H9 (cell line): ENCODE data around the gene BCL6B. TPM values are rescaled to one million over a fixed set of nuclear protein-coding genes. Genes with fewer than 3 reads are reported as not detected.

Experiments used
- DNase-seq: peaks from one replicate; pipeline ENCODE4 v3.0.0-alpha.2; 2017
- H2AFZ ChIP-seq: one replicate; pipeline ENCODE4 v1.6.1; 2013; ENCODE audit warnings: mild to moderate bottlenecking, low read length, control low read depth, moderate library complexity
- H2AK5ac ChIP-seq: 2 replicates; pipeline ENCODE4 v1.6.1; 2013; ENCODE audit warnings: low read length, control low read depth, mixed read lengths; ENCODE audit not compliant: insufficient read length
- H2BK120ac ChIP-seq: one replicate; pipeline ENCODE4 v1.6.1; 2013; ENCODE audit warnings: low read depth, mild to moderate bottlenecking, low read length, control low read depth, inconsistent platforms; ENCODE audit not compliant: poor library complexity, severe bottlenecking
- H2BK12ac ChIP-seq: 2 replicates; pipeline ENCODE4 v1.6.1; 2013; ENCODE audit warnings: low read length, control low read depth, mixed read lengths, low read depth; ENCODE audit not compliant: insufficient read length
- H2BK15ac ChIP-seq: 2 replicates; pipeline ENCODE4 v1.6.1; 2013; ENCODE audit warnings: low read depth, low read length, control low read depth
- H2BK20ac ChIP-seq: one replicate; pipeline ENCODE4 v1.6.1; 2013; ENCODE audit warnings: low read depth, mild to moderate bottlenecking, low read length, control low read depth, inconsistent platforms; ENCODE audit not compliant: poor library complexity, severe bottlenecking
- H2BK5ac ChIP-seq: 2 replicates; pipeline ENCODE4 v1.6.1; 2013; ENCODE audit warnings: low read length, control low read depth, mixed read lengths; ENCODE audit not compliant: insufficient read length
- H3K14ac ChIP-seq: 2 replicates; pipeline ENCODE4 v1.6.1; 2013; ENCODE audit warnings: low read length, control low read depth; ENCODE audit not compliant: insufficient read depth
- H3K18ac ChIP-seq: 2 replicates; pipeline ENCODE4 v1.6.1; 2013; ENCODE audit warnings: low read depth, mild to moderate bottlenecking, mixed read lengths, low read length, control low read depth; ENCODE audit not compliant: insufficient read length
- H3K23ac ChIP-seq: 2 replicates; pipeline ENCODE4 v1.6.1; 2013; ENCODE audit warnings: low read length, control low read depth, mixed read lengths, low read depth; ENCODE audit not compliant: insufficient read length
- H3K23me2 ChIP-seq: 2 replicates; pipeline ENCODE4 v1.6.1; 2013; ENCODE audit warnings: low read depth, mild to moderate bottlenecking, mixed read lengths, low read length, control low read depth; ENCODE audit not compliant: insufficient read length, poor library complexity, severe bottlenecking
- H3K27ac ChIP-seq: 2 replicates; pipeline ENCODE4 v1.5.1; 2013; ENCODE audit warnings: low read length, control low read depth, mixed read lengths, low read depth; ENCODE audit not compliant: insufficient read length
- H3K27me3 ChIP-seq: 2 replicates; pipeline ENCODE4 v1.6.1; 2013; ENCODE audit warnings: low read length, control low read depth, inconsistent platforms; ENCODE audit not compliant: insufficient read depth
- H3K4ac ChIP-seq: 2 replicates; pipeline ENCODE4 v1.6.1; 2013; ENCODE audit warnings: low read depth, mild to moderate bottlenecking, control low read depth, inconsistent platforms, low read length, moderate library complexity
- H3K4me1 ChIP-seq: 2 replicates; pipeline ENCODE4 v1.6.1; 2013; ENCODE audit warnings: low read length, control low read depth, inconsistent platforms; ENCODE audit not compliant: insufficient read depth
- H3K4me2 ChIP-seq: 2 replicates; pipeline ENCODE4 v1.6.1; 2013; ENCODE audit warnings: low read length, control low read depth, mixed read lengths; ENCODE audit not compliant: insufficient read length, insufficient read depth
- H3K56ac ChIP-seq: 2 replicates; pipeline ENCODE4 v1.6.1; 2013; ENCODE audit warnings: low read depth, mild to moderate bottlenecking, mixed read lengths, low read length, control low read depth; ENCODE audit not compliant: insufficient read length
- H3K79me1 ChIP-seq: 2 replicates; pipeline ENCODE4 v1.6.1; 2013; ENCODE audit warnings: low read depth, mild to moderate bottlenecking, moderate library complexity, low read length, control low read depth, inconsistent platforms; ENCODE audit not compliant: insufficient read depth, poor library complexity, severe bottlenecking
- H3K79me2 ChIP-seq: 2 replicates; pipeline ENCODE4 v1.6.1; 2013; ENCODE audit warnings: low read length, control low read depth, inconsistent platforms; ENCODE audit not compliant: insufficient read depth
- H3K9ac ChIP-seq: 2 replicates; pipeline ENCODE4 v1.6.1; 2013; ENCODE audit warnings: low read length, control low read depth, mixed read lengths; ENCODE audit not compliant: insufficient read length; ENCODE audit errors: extremely low read depth
- H3K9me3 ChIP-seq: one replicate; pipeline ENCODE4 v1.6.1; 2013; ENCODE audit warnings: low read depth, low read length, inconsistent platforms; ENCODE audit not compliant: control insufficient read depth
- H3T11ph ChIP-seq: one replicate; pipeline ENCODE4 v1.6.1; 2013; ENCODE audit warnings: mild to moderate bottlenecking, low read length, control low read depth, inconsistent platforms
- H4K20me1 ChIP-seq: one replicate; pipeline ENCODE4 v1.6.1; 2013; ENCODE audit not compliant: control insufficient read depth, insufficient read length, insufficient read depth
- H4K5ac ChIP-seq: 2 replicates; pipeline ENCODE4 v1.6.1; 2013; ENCODE audit warnings: low read depth, mild to moderate bottlenecking, mixed read lengths, low read length, control low read depth; ENCODE audit not compliant: insufficient read length
- H4K8ac ChIP-seq: replicated peaks from 2 replicates; pipeline ENCODE4 v1.6.1; 2013; ENCODE audit warnings: low read length, control low read depth, mixed read lengths, low read depth; ENCODE audit not compliant: insufficient read length
- H4K91ac ChIP-seq: 2 replicates; pipeline ENCODE4 v1.6.1; 2013; ENCODE audit warnings: low read depth, mild to moderate bottlenecking, moderate library complexity, mixed read lengths, low read length, control low read depth; ENCODE audit not compliant: insufficient read length
- H3K27ac Mint-ChIP-seq, 3 experiments: 2 replicates in 2 of 3; 3 replicates in 1 of 3; pipeline ENCODE4 v1.8.0; 2020 to 2021; ENCODE audit warnings: mixed read lengths in 3 of 3, mild to moderate bottlenecking in 1 of 3, moderate library complexity in 1 of 3
- H3K27me3 Mint-ChIP-seq: 2 replicates; pipeline ENCODE4 v1.8.0; 2021; ENCODE audit warnings: low read depth, mild to moderate bottlenecking, moderate library complexity, mixed read lengths
- H3K36me3 Mint-ChIP-seq, 3 experiments: 2 replicates in 2 of 3; 3 replicates in 1 of 3; pipeline ENCODE4 v1.8.0; 2020 to 2021; ENCODE audit warnings: low read depth in 3 of 3, mixed read lengths in 3 of 3; ENCODE audit not compliant: insufficient read depth in 1 of 3
- H3K4me1 Mint-ChIP-seq, 2 experiments: 2 replicates each; pipeline ENCODE4 v1.8.0; 2020; ENCODE audit warnings: mixed read lengths in 2 of 2
- H3K4me3 Mint-ChIP-seq, 2 experiments: 2 replicates in 1 of 2; 3 replicates in 1 of 2; pipeline ENCODE4 v1.8.0; 2020 to 2021; ENCODE audit warnings: mild to moderate bottlenecking in 2 of 2, mixed read lengths in 2 of 2, moderate library complexity in 1 of 2
- H3K9me3 Mint-ChIP-seq, 2 experiments: 2 replicates in 1 of 2; 3 replicates in 1 of 2; pipeline ENCODE4 v1.8.0; 2020; ENCODE audit warnings: mild to moderate bottlenecking in 2 of 2, mixed read lengths in 2 of 2, moderate library complexity in 1 of 2
- WGBS: extraction: QIAGEN DNeasy Blood & Tissue Kit; methylation state at CpG from one replicate; pipeline ENCODE4 v1.1.7; 2013; ENCODE audit warnings: missing lambda C conversion rate, low lambda C conversion rate, mixed read lengths; ENCODE audit not compliant: insufficient read length; ENCODE audit errors: extremely low coverage; 5-methylcytosine and 5-hydroxymethylcytosine counted together
- total RNA-seq: library from RNA; stranded (reverse); gene quantifications from 2 replicates; pipeline ENCODE4 v1.2.1, GENCODE V29; 2021
- TF ChIP-seq, protein P1 (sequence below): fragments of 200-600 bp; sonication (generic); conservative IDR thresholded peaks from 3 replicates; pipeline ENCODE4 v1.8.0; 2021; ENCODE audit warnings: antibody characterized with exemption, mild to moderate bottlenecking

The BCL6B gene
- total RNA-seq, 1 experiment from 2014 or later: 3.3 TPM

DNA sequence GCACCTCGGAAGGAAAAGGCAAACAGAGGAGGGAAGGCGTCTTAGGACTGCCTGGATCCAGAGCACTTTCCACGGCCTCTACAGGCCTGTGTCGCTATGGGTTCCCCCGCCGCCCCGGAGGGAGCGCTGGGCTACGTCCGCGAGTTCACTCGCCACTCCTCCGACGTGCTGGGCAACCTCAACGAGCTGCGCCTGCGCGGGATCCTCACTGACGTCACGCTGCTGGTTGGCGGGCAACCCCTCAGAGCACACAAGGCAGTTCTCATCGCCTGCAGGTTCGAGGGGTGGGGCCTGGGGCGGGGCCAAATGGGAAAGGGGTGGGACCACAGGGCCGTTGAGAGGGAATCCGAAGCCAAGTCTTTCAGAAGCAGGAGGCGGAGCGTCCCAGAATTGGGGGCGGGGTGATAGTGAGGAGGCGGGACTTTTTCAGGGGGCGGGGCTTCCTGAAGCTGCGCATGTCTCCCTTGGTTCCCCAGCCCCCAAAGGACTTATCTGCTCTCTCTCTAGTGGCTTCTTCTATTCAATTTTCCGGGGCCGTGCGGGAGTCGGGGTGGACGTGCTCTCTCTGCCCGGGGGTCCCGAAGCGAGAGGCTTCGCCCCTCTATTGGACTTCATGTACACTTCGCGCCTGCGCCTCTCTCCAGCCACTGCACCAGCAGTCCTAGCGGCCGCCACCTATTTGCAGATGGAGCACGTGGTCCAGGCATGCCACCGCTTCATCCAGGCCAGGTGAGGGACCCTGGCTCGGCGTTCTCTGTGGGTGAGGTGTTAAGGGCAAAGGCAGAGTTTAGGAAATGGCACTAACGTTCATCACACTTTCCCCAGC lies 939 bp downstream of the BCL6B start:
- H4K20me1 ChIP-seq: no peaks in the 10 kb centered on the region
- no peak overlapping the region for H2BK20ac ChIP-seq
- H2BK5ac ChIP-seq: no peak overlapping the region
- no peak overlapping the region for H4K5ac ChIP-seq
- no peak overlapping the region for H3K56ac ChIP-seq
- H3K9me3 Mint-ChIP-seq: peaks cover 0 to 2% of the 10 kb centered on the region in 2 experiments; a peak in 1 of 5 replicates
- H3K9me3 ChIP-seq: no peaks in the 10 kb centered on the region
- H4K8ac ChIP-seq: no peak overlapping the region
- H3K27me3 ChIP-seq: peaks cover 6% of the 10 kb centered on the region; the same call in 1 of the 2 replicates
- peak overlapping the region; percentile 86 for H3K4me2 ChIP-seq
- no peak overlapping the region for H2BK120ac ChIP-seq
- H3K18ac ChIP-seq: no peak overlapping the region
- no peak overlapping the region for H3T11ph ChIP-seq
- H2AFZ ChIP-seq: no peak overlapping the region
- no peak overlapping the region for H3K9ac ChIP-seq
- H3K27ac Mint-ChIP-seq: peak overlapping the region in 2 of 3 experiments; percentile 39 to 88; a peak in 2 of 7 replicates
- no peak overlapping the region for H3K23ac ChIP-seq
- TF ChIP-seq, protein P1, sequence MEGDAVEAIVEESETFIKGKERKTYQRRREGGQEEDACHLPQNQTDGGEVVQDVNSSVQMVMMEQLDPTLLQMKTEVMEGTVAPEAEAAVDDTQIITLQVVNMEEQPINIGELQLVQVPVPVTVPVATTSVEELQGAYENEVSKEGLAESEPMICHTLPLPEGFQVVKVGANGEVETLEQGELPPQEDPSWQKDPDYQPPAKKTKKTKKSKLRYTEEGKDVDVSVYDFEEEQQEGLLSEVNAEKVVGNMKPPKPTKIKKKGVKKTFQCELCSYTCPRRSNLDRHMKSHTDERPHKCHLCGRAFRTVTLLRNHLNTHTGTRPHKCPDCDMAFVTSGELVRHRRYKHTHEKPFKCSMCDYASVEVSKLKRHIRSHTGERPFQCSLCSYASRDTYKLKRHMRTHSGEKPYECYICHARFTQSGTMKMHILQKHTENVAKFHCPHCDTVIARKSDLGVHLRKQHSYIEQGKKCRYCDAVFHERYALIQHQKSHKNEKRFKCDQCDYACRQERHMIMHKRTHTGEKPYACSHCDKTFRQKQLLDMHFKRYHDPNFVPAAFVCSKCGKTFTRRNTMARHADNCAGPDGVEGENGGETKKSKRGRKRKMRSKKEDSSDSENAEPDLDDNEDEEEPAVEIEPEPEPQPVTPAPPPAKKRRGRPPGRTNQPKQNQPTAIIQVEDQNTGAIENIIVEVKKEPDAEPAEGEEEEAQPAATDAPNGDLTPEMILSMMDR: no peak
- H3K4me3 Mint-ChIP-seq: peak overlapping the region; percentile 67 to 89
- peaks cover 39% of the 10 kb centered on the region for H3K27me3 Mint-ChIP-seq
- WGBS: no CpG with 5 or more reads among the region's 51 CpGs
- H2AK5ac ChIP-seq: no peak overlapping the region
- H3K4me1 Mint-ChIP-seq: peaks cover 20 to 39% of the 10 kb centered on the region in 2 experiments
- H3K14ac ChIP-seq: peak overlapping the region; percentile 60; the same call in 1 of the 2 replicates
- H3K4me1 ChIP-seq: 0 out of 2 replicates have a peak, but pooled peaks cover 3% of the 10 kb centered on the region
- H3K36me3 Mint-ChIP-seq: peaks cover 6 to 35% (median 18%) of the 10 kb centered on the region in 3 experiments; a peak in 6 of 7 replicates
- no peak overlapping the region for H2BK12ac ChIP-seq
- no peaks in the 10 kb centered on the region for H3K79me2 ChIP-seq
- H3K4ac ChIP-seq: no peak overlapping the region
- H2BK15ac ChIP-seq: no peak overlapping the region
- H3K27ac ChIP-seq: no peak overlapping the region
- H4K91ac ChIP-seq: no peak overlapping the region
- peak; percentile 100 for DNase-seq
- no peaks in the 10 kb centered on the region for H3K79me1 ChIP-seq
- H3K23me2 ChIP-seq: peaks cover 14% of the 10 kb centered on the region
